NB4 (cell line): ENCODE results near the gene ZNF273.
"Not testable (repeated sequence)": the region's sequence is repeated elsewhere in the genome, so short reads cannot be mapped to it uniquely, and the experiment has no call there.

Experiments used
- DNase-seq: peaks from one replicate; pipeline ENCODE4 v3.0.0; 2010; ENCODE audit warnings: low read depth
- H3K4me3 ChIP-seq: one replicate; pipeline ENCODE4 v1.5.1; 2011; ENCODE audit warnings: mild to moderate bottlenecking, low read depth, low read length, moderate library complexity
- CTCF ChIP-seq: IDR thresholded peaks from one replicate; pipeline ENCODE4 v1.5.1; 2012; ENCODE audit warnings: low read depth, low read length
- MAX ChIP-seq: IDR thresholded peaks from 2 replicates; pipeline ENCODE4 v1.6.1; 2011; ENCODE audit warnings: low read depth, low read length
- MYC ChIP-seq: IDR thresholded peaks from 2 replicates; pipeline ENCODE4 v1.6.1; 2011; ENCODE audit warnings: low read depth, low read length
- POLR2A ChIP-seq: IDR thresholded peaks from 2 replicates; pipeline ENCODE4 v1.6.1; 2011; ENCODE audit warnings: mild to moderate bottlenecking; ENCODE audit not compliant: insufficient read length; ENCODE audit errors: extremely low read depth

The ZNF273 gene

GRCh38 chr7:64902806-64903721 lies at the start of gene ZNF273:
Gene ZNF273 (plus strand): TSS chr7:64903273. CDS start chr7:64903318, 45 bp downstream.
- TF ChIP-seq POLR2A (peak; percentile 96), MAX (no peak), CTCF (no peak), MYC (peak; percentile 12; the same call in 1 of the 2 replicates)
- DNase-seq, result peak; percentile 97
- H3K4me3 ChIP-seq, result peak within 1 kb of the TSS; percentile 93

GRCh38 chr7:64853679-64854078 lies 49.4 kb upstream of the ZNF273 start:
- no peak for TF ChIP-seq POLR2A
- no peak for TF ChIP-seq MAX
- no peak for TF ChIP-seq MYC
- no peak for TF ChIP-seq CTCF
- H3K4me3 ChIP-seq, result no peak overlapping the region
- DNase-seq, result no peak

DNA sequence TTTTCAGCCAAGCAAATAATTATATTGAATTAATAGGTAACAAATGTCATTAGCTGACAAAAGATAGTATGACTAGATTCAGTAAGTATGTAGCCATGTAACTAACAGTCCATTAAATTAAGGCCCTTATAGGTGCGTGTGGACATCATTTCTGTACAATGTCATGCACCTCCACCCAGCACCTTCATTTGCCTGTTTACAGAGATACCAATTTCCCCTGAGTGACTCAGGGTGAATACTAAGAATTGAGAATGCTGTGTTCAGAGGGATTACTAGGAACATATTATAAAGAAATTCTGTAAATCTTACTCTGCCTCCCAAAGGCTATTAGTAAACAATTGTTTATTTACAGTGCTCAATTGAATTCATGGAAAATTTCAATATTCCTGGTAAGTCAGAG lies 48.1 kb upstream of the ZNF273 start:
- H3K4me3 ChIP-seq, result no peak overlapping the region

GRCh38 chr7:64863021-64863420 lies 40.1 kb upstream of the ZNF273 start:
- DNase-seq, result no peak
- TF ChIP-seq CTCF, result no peak
- no peak for TF ChIP-seq MYC
- no peak for TF ChIP-seq MAX
- no peak for TF ChIP-seq POLR2A
- no peak overlapping the region for H3K4me3 ChIP-seq

More for the DNA sequence above, 48.1 kb upstream of the ZNF273 start:
- DNase-seq, result no peak
- TF ChIP-seq MAX, result no peak
- TF ChIP-seq MYC, result no peak
- no peak for TF ChIP-seq CTCF

DNA sequence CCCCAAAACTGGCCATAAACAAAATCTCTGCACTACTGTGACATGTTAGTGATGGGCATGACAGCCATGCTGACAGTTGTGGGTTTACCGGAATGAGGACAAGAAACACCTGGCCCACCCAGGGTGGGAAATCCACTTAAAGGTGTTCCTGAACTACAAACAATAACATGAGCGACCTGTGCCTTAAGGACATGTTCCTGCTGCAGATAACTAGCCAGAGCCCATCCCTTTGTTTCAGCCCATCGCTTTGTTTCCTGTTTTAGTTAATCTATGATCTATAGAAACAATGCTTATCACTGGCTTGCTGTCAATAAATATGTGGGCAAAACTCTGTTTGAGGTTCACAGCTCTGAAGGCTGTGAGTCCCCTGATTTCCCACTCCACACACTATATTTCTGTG lies 39.5 kb upstream of the ZNF273 start:
- not testable (repeated sequence) for DNase-seq, H3K4me3 ChIP-seq

DNA sequence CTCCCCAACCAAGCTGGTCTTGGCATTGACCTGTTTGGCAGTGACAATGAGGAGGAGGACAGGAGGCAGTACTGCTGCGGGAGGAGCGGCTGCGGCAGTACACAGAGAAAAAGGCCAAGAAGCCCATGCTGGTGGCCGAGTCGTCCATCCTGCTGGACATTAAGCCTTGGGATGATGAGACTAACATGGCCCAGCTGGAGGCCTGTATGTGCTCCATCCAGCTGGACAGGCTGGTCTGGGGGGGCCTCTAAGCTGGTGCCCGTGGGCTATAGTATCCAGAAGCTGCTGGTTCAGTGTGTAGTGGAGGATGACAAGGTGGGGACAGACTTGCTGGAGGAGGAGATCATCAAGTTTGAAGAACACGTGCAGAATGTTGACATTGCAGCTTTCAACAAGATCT lies 39.1 kb upstream of the ZNF273 start:
- H3K4me3 ChIP-seq, result no peak overlapping the region
- no peak for DNase-seq
- TF ChIP-seq CTCF (no peak), MAX (no peak), POLR2A (no peak), MYC (no peak)
